KOPT-K1 (cell line): Measurements from ENCODE around the gene STX1B.

Experiments used
- H3K27ac ChIP-seq: fragments of 200-600 bp; sonication (generic); 2 replicates; pipeline ENCODE4 v1.5.1; 2016; ENCODE audit warnings: antibody characterized with exemption, mild to moderate bottlenecking, low read depth, low read length; ENCODE audit not compliant: poor library complexity, severe bottlenecking
- H3K36me3 ChIP-seq: fragments of 200-600 bp; sonication (generic); 2 replicates; pipeline ENCODE4 v1.5.1; 2017; ENCODE audit warnings: antibody characterized with exemption, mild to moderate bottlenecking, low read length, moderate library complexity; ENCODE audit not compliant: insufficient read depth
- H3K9me3 ChIP-seq: fragments of 200-600 bp; sonication (generic); 2 replicates; pipeline ENCODE4 v1.5.1; 2017; ENCODE audit warnings: antibody characterized with exemption, low read length, mild to moderate bottlenecking; ENCODE audit not compliant: insufficient read depth, poor library complexity, severe bottlenecking

The STX1B gene

DNA sequence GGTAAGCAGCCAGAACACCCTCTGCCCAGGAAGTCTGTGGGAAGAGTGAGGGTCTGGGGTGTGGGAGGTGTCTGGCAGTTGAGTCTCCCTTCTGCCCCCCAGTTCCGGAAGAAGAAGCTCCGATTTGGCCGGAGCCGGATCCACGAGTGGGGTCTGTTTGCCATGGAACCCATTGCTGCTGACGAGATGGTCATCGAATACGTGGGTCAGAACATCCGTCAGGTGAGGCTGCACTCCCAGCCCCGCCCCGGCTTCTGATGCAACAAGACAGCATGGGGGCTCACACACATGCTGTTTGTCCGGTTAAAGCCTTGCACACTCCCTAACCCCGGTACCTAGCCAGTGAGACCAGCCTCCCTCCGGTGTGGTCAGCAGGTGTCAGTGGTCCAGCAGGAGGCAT lies 29.5 kb downstream of the STX1B start:
- H3K9me3 ChIP-seq: no peaks in the 10 kb centered on the region
- no peak overlapping the region for H3K27ac ChIP-seq
- H3K36me3 ChIP-seq: peaks cover 98% of the 10 kb centered on the region

DNA sequence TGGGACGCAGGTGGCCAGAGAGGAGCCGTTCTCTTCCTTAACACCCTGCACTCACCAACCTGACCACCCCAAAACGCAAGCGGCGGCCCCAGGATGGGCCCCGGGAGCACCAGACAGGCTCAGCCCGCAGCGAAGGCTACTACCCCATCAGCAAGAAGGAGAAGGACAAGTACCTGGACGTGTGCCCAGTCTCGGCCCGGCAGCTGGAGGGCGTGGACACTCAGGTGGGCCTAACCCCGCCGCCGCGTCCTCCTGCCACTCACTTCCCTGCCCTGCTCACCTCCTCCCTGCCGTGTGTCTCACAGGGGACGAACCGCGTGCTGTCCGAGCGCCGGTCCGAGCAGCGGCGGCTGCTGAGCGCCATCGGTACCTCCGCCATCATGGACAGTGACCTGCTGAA lies 30.0 kb downstream of the STX1B start:
- Histone ChIP-seq H3K9me3 (no peaks in the 10 kb centered on the region), H3K27ac (no peak overlapping the region), H3K36me3 (peaks cover 98% of the 10 kb centered on the region)

DNA sequence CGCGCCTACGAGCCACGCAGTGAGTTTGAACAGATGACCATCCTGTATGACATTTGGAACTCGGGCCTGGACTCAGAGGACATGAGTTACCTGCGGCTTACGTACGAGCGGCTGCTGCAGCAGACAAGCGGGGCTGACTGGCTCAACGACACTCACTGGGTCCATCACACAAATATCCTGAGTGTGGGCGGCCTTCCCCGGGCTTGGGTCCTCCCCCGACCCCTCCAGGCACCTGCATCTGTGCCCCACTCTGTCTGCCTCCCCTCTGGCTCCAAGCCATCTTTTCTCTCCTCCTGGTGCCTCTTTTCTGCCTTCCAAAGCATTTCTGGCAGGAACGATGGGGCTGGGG lies 30.4 kb downstream of the STX1B start:
- no peaks in the 10 kb centered on the region for H3K9me3 ChIP-seq
- peaks cover 100% of the 10 kb centered on the region for H3K36me3 ChIP-seq
- H3K27ac ChIP-seq: no peak overlapping the region

DNA sequence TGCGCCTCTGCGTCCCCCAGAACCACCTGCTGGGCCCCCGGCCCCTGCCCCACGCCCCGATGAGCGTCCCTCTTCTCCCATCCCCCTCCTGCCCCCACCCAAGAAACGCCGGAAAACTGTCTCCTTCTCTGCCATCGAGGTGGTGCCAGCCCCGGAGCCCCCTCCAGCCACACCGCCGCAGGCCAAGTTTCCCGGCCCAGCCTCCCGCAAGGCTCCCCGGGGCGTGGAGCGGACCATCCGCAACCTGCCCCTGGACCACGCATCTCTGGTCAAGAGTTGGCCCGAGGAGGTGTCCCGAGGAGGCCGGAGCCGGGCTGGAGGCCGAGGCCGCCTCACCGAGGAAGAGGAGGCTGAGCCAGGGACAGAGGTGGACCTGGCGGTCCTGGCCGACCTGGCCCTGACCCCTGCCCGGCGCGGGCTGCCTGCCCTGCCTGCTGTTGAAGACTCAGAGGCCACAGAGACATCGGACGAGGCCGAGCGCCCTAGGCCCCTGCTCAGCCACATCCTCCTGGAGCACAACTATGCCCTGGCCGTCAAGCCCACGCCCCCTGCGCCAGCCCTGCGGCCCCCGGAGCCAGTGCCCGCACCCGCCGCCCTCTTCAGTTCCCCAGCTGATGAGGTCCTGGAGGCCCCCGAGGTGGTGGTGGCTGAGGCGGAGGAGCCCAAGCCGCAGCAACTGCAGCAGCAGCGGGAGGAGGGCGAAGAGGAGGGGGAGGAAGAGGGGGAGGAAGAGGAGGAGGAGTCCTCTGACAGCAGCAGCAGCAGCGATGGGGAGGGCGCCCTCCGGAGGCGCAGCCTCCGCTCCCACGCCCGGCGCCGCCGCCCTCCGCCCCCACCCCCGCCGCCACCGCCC lies 31.0 kb downstream of the STX1B start:
- no peak overlapping the region for H3K27ac ChIP-seq
- no peaks in the 10 kb centered on the region for H3K9me3 ChIP-seq
- H3K36me3 ChIP-seq: peaks cover 100% of the 10 kb centered on the region

DNA sequence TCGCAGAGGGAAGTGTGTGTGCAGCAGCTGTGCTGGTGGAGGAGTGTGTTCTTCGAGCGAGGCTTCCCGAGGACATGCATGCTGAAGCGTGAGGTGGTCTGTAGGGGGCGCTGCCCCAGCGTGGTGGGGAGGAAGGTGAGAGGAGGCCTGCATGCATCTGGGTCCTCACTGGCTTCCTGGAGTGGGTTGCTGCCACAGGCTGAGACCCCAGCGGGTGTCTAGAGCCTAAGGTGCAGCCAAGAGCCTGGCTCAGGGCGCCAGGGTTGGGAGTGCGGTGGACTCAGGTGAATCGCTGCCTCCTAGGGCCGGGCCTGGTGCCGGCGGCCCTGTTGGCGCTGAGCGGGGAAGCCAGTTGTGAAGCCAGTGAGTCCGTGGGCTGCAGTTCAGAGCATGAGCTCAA lies 32.9 kb downstream of the STX1B start:
- peaks cover 100% of the 10 kb centered on the region for H3K36me3 ChIP-seq
- H3K9me3 ChIP-seq: no peaks in the 10 kb centered on the region
- H3K27ac ChIP-seq: no peak overlapping the region

DNA sequence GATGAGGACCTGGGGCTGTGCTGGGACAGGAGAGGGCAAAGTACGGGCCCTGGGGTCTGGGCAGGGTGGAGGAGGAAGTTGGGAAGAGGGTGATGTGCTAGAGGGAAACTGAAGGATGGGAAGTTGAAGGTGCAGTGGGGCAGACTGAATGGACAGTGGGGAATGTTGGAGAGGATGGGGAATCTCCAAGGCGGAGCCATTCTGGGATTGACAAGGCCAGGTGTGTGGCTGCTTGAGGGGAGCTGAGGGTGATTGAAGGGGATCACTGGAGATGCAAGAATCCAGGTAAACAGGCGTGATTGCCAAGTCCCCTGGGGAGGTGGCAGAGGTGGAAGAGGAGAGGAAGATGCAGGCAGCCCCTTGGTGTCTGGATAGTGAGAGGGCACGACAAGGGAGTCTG lies 34.0 kb downstream of the STX1B start:
- peaks cover 100% of the 10 kb centered on the region for H3K36me3 ChIP-seq
- no peak overlapping the region for H3K27ac ChIP-seq
- H3K9me3 ChIP-seq: no peaks in the 10 kb centered on the region

DNA sequence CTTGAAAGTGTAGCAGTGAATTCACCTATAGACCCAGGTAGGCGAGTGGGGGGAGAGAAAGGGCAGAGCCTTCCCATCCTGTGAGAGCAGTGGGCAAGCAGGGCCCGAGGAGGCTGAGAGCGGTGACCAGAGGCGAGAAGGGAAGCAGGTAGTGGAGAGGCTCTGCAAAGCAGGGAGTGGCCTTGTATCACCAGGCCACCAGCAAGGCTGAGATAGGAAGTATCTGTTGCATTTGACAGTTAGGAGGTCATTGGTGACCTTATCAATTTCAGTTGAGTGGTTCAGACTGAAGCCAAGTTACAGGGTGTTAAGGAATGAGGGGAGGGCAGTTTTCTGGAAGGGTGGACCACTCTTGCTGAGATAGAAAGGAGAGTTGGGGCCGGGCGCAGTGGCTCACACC lies 36.1 kb downstream of the STX1B start:
- peaks cover 99% of the 10 kb centered on the region for H3K36me3 ChIP-seq
- no peak overlapping the region for H3K27ac ChIP-seq
- no peaks in the 10 kb centered on the region for H3K9me3 ChIP-seq

DNA sequence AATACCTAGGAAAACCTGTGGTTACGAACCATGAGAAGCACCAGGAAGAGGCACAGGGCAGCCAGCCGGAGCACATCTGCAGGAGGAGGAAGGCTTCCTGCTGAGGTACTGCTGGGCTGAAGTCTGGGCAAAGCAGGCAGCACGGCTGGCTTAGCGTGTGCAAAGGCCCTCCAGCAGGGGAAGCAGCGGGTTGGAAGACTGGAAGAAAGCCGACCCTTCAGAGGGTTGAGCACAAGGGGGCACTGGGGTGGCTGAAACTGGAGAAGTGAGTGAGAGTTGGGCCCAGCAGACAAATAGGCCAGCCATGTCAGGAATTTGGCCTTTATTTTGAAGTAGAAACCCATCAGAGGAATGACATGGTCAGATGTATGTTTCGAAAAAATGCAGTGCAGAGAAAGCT lies 37.6 kb downstream of the STX1B start:
- H3K9me3 ChIP-seq: no peaks in the 10 kb centered on the region
- H3K27ac ChIP-seq: no peak overlapping the region
- H3K36me3 ChIP-seq: peaks cover 99% of the 10 kb centered on the region

DNA sequence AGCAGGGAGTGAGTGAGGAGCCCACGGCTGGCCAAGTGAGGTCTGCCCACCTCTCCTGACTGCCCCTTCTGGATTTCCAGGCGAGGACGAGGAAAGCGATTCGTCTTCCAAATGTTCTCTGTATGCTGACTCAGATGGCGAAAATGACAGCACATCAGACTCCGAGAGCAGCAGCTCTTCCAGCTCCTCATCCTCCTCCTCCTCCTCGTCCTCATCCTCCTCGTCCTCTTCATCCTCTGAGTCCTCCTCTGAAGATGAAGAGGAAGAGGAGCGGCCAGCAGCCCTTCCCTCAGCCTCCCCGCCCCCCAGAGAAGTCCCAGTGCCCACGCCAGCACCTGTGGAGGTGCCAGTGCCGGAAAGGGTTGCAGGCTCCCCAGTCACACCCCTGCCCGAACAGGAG lies 39.1 kb downstream of the STX1B start:
- H3K36me3 ChIP-seq: peaks cover 99% of the 10 kb centered on the region
- H3K9me3 ChIP-seq: no peaks in the 10 kb centered on the region
- H3K27ac ChIP-seq: no peak overlapping the region

DNA sequence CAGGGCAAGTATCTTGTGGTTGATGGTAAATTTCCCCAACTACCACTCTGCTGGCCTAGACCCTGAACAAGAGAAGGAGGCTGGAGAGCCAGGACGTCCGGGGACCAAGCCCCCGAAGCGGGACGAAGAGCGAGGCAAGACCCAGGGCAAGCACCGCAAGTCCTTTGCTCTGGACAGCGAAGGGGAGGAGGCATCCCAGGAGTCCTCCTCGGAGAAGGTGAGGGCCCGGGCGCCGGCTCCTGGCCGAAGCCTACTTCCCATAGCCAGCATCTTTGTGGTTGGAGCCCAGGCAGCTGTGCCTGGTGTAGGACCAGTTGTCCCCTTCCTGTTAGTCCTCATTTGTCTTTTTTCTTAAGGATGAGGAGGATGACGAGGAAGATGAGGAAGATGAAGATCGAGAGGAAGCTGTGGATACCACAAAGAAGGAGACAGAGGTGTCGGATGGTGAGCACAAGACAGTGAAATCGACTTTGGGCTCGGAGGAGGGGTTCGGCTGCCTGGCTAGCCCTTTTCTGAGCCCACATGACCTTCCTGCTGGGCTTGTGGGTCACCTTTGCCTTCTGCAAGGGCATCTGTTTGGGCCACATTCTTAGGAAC lies 41.1 kb downstream of the STX1B start:
- Histone ChIP-seq H3K27ac (no peak overlapping the region), H3K36me3 (peaks cover 99% of the 10 kb centered on the region), H3K9me3 (no peaks in the 10 kb centered on the region)

DNA sequence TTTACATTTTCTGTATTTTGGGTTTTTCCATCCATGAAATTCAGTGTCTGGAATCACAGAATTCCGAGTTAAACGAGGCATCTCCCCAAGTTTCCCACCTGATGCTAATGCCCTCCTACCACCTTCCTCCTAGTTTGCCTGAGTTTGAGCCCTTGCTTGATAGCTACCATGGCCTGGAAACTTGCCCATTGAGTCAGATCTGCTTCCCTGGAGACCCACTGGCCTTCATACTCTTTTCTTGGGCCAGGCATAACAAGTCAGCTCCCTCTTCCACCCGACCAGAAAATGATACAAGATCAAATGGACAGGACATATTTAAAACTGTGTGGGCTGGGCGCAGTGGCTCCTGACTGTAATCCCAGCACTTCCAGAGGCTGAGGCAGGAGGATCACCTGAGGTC lies 42.6 kb downstream of the STX1B start:
- Histone ChIP-seq H3K27ac (no peak overlapping the region), H3K9me3 (no peaks in the 10 kb centered on the region), H3K36me3 (peaks cover 99% of the 10 kb centered on the region)

DNA sequence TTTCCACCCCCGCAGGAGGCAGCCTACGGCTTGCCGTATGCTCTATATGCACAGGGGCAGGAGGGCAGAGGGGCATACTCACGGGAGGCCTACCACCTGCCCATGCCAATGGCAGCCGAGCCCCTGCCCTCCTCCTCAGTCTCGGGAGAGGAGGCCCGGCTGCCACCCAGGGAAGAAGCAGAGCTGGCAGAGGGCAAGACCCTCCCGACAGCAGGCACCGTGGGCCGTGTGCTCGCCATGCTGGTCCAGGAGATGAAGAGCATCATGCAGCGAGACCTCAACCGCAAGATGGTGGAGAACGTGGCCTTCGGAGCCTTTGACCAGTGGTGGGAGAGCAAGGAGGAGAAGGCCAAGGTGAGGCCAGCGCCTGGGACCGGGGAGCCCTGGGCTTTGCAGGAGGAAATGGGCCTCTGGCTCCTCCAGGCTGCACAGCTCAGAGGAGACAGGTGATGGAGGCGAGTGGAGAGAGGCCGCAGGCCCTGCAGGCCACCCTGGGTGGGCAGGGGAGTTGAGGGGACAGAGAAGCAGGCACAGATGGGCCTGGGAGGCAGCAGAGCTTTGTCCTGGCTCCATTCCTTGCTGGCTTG lies 44.3 kb downstream of the STX1B start:
- Histone ChIP-seq H3K9me3 (no peaks in the 10 kb centered on the region), H3K36me3 (peaks cover 99% of the 10 kb centered on the region), H3K27ac (no peak overlapping the region)

DNA sequence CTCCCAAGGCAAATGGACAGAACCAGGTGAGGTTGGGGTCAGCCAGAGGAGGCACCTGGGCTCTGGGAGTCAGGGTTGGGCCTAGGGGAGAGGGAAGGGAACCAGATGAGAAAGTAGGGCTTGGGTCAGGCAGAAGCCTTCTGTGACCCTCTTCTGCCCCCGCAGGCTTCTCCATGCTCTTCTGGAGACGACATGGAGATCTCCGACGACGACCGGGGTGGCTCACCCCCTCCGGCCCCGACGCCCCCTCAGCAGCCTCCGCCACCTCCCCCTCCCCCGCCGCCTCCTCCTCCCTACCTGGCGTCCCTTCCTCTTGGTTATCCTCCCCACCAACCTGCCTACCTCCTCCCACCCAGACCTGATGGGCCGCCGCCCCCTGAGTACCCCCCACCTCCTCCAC lies 45.0 kb downstream of the STX1B start:
- Histone ChIP-seq H3K36me3 (peaks cover 99% of the 10 kb centered on the region), H3K27ac (no peak overlapping the region)

DNA sequence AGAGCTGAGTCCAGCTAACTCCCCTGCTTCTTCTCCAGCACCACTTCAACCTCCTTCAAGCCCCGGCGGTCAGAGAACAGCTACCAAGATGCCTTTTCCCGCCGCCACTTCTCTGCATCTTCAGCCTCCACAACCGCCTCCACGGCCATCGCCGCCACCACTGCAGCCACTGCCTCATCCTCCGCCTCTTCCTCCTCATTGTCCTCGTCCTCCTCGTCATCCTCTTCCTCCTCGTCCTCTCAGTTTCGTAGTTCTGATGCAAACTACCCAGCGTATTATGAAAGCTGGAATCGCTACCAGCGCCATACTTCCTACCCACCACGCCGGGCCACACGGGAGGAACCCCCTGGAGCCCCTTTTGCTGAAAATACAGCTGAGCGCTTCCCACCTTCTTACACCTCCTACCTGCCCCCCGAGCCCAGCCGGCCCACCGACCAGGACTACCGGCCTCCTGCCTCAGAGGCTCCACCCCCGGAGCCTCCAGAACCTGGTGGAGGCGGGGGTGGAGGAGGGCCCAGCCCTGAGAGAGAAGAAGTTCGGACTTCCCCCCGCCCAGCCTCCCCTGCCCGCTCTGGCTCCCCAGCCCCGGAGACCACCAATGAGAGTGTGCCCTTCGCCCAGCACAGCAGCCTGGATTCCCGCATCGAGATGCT lies 45.7 kb downstream of the STX1B start:
- Histone ChIP-seq H3K9me3 (no peaks in the 10 kb centered on the region), H3K27ac (no peak overlapping the region), H3K36me3 (peaks cover 100% of the 10 kb centered on the region)

More for the DNA sequence above, 45.0 kb downstream of the STX1B start:
- no peaks in the 10 kb centered on the region for H3K9me3 ChIP-seq

DNA sequence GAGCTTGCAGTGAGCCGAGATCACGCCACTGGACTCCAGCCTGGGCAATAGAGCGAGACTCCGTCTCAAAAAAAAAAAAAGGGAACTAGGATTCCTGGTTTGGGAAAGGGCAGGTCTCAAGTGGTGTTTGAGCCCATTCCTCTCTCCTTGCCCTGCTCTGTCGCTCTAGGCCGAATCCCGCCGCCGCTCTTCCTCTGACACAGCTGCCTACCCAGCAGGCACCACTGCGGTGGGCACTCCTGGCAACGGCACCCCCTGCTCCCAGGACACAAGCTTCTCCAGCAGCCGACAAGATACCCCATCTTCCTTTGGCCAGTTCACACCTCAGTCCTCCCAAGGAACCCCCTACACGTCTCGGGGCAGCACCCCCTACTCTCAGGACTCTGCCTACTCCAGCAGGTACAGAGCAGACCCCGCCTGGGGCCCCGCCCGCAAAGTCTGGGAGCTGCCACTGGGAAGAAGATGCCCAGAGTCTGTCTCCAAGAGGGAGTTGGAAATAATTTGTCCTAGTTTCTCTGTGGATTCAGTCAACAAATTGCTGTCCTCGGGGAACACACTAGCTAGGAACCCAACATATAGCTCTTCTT lies 46.4 kb downstream of the STX1B start:
- Histone ChIP-seq H3K36me3 (peaks cover 100% of the 10 kb centered on the region), H3K27ac (no peak overlapping the region), H3K9me3 (no peaks in the 10 kb centered on the region)
